A549 treated with GW870086 at 1 μM for 4 hours (cell line): ENCODE measurements around the gene KATNAL2. TPM values are rescaled to one million over a fixed set of nuclear protein-coding genes. Genes with fewer than 3 reads are reported as not detected.

Experiments used
- total RNA-seq: library from RNA; stranded (reverse); fragments of 200-300 nt; extraction: Qiagen RNA extraction; gene quantifications from 5 replicates; pipeline ENCODE4 v1.2.3, GENCODE V29; 2022; ENCODE audit warnings: low read depth

The KATNAL2 gene
- 1.5 to 2.9 TPM (median 1.9 TPM) in 5 replicates for total RNA-seq

GRCh38 chr18:46917108-46917802, at the start of gene KATNAL2, which contains the start of gene PIAS2:
Gene KATNAL2, plus strand, starts transcription at chr18:46917602. Its CDS starts 29,271 bp downstream, at chr18:46946873.
Gene PIAS2, minus strand, starts transcription at chr18:46917507. Its CDS starts 162 bp downstream, at chr18:46917345.

GRCh38 chr18:47035156-47035671, 117.8 kb downstream of the KATNAL2 start, which contains the start of gene ELOA2:
Gene ELOA2, minus strand, starts transcription at chr18:47035621. Its CDS starts 357 bp downstream, at chr18:47035264.

GRCh38 chr18:47150029-47150823, 232.8 kb downstream of the KATNAL2 start, which contains the start of gene HDHD2:
Gene HDHD2, minus strand, starts transcription at chr18:47150500. Its CDS starts 14,061 bp downstream, at chr18:47136439.

Other genes with a start within 250 kb of the KATNAL2 start
- gene ST8SIA5, start 160.5 kb upstream of the KATNAL2 start, total RNA-seq: 0.02 TPM in 1 of 5 replicates, not detected in the others
- gene PIAS2, start 95 bp upstream of the KATNAL2 start, total RNA-seq: 7.6 to 9.7 TPM (median 8.6 TPM) in 5 replicates
- not detected in 5 replicates for gene ELOA2, start 118.0 kb downstream of the KATNAL2 start, total RNA-seq
- gene HDHD2, start 232.9 kb downstream of the KATNAL2 start, total RNA-seq: 4.5 to 11.0 TPM (median 8.6 TPM) in 5 replicates